PC-3 (cell line): ENCODE data around the gene TANGO6. TPM values are rescaled to one million over a fixed set of nuclear protein-coding genes. Genes with fewer than 3 reads are reported as not detected.

Source experiments
- ATAC-seq: fragments of 200-7000 bp; cut with Tn5 transposase; 2 replicates; pipeline ENCODE4 v1.9.1; 2020; ENCODE audit warnings: mild to moderate bottlenecking, moderate library complexity
- BruUV-seq: library from RNA; stranded (reverse); fragments of 400-500 nt; replicated peaks from 2 replicates; lab custom pipeline; 2021; lab: Mats Ljungman, UMichigan
- CTCF ChIA-PET: fragments of 300-600 bp; sonication (Branson Sonifier 250); formaldehyde crosslinking; loops from one replicate; lab custom pipeline; 2022; ENCODE audit warnings: antibody characterized with exemption; lab: Charles Lee
- POLR2A ChIA-PET: fragments of 300-600 bp; sonication (Branson Sonifier 250); formaldehyde crosslinking; loops from one replicate; lab custom pipeline; 2022; ENCODE audit warnings: antibody characterized with exemption; ENCODE audit not compliant: unreplicated experiment; lab: Charles Lee
- DNase-seq: peaks from one replicate; pipeline ENCODE4 v3.0.0-alpha.2; 2015
- H2AFZ ChIP-seq: fragments of 300-600 bp; sonication (generic); 2 replicates; pipeline ENCODE4 v1.6.0; 2016; ENCODE audit warnings: antibody characterized with exemption, low read length
- H3F3A ChIP-seq: fragments of 300-600 bp; sonication (generic); one replicate; pipeline ENCODE4 v1.6.0; 2017; ENCODE audit warnings: antibody characterized with exemption, low read length, control low read depth, mild to moderate bottlenecking; ENCODE audit not compliant: unreplicated experiment
- H3K27ac ChIP-seq: fragments of 300-600 bp; sonication (generic); 2 replicates; pipeline ENCODE4 v1.5.1; 2016; ENCODE audit warnings: mild to moderate bottlenecking, low read length
- H3K27me3 ChIP-seq: fragments of 300-600 bp; sonication (generic); 2 replicates; pipeline ENCODE4 v1.6.1; 2016; ENCODE audit warnings: low read length, mixed read lengths
- H3K36me3 ChIP-seq: fragments of 300-600 bp; sonication (generic); 2 replicates; pipeline ENCODE4 v1.6.1; 2016; ENCODE audit warnings: low read depth, mixed run types, low read length, mixed read lengths
- H3K4me1 ChIP-seq: fragments of 300-600 bp; sonication (generic); 2 replicates; pipeline ENCODE4 v1.5.1; 2016; ENCODE audit warnings: low read length; ENCODE audit not compliant: insufficient read depth
- H3K4me2 ChIP-seq: fragments of 300-600 bp; sonication (generic); 2 replicates; pipeline ENCODE4 v1.6.0; 2016; ENCODE audit warnings: low read length
- H3K4me3 ChIP-seq: fragments of 300-600 bp; sonication (generic); 2 replicates; pipeline ENCODE4 v1.5.1; 2016; ENCODE audit warnings: mild to moderate bottlenecking, low read length, mixed read lengths
- H3K79me2 ChIP-seq: fragments of 300-600 bp; sonication (generic); 2 replicates; pipeline ENCODE4 v1.6.1; 2017; ENCODE audit warnings: low read length, mixed read lengths
- H3K9ac ChIP-seq: fragments of 300-600 bp; sonication (generic); 2 replicates; pipeline ENCODE4 v1.6.0; 2016; ENCODE audit warnings: mild to moderate bottlenecking, low read length
- H3K9me2 ChIP-seq: fragments of 300-600 bp; sonication (generic); replicated peaks from 2 replicates; pipeline ENCODE4 v1.6.1; 2016; ENCODE audit warnings: mixed run types, low read length, mixed read lengths
- H3K9me3 ChIP-seq: fragments of 300-600 bp; sonication (generic); 2 replicates; pipeline ENCODE4 v1.6.1; 2016; ENCODE audit warnings: low read length, mixed read lengths
- H4K20me1 ChIP-seq: fragments of 300-600 bp; sonication (generic); 2 replicates; pipeline ENCODE4 v1.6.1; 2016; ENCODE audit warnings: low read length, mixed read lengths
- CTCF ChIP-seq: fragments of 300-600 bp; sonication (generic); conservative IDR thresholded peaks from 2 replicates; pipeline ENCODE4 v1.5.1; 2017; ENCODE audit warnings: antibody characterized with exemption, low read depth, mild to moderate bottlenecking, low read length
- EZH2 ChIP-seq: fragments of 300-600 bp; sonication (generic); IDR thresholded peaks from one replicate; pipeline ENCODE4 v1.6.1; 2017; ENCODE audit warnings: antibody characterized with exemption, mild to moderate bottlenecking, low read length; ENCODE audit not compliant: unreplicated experiment
- EZH2phosphoT487 ChIP-seq: fragments of 300-600 bp; sonication (generic); IDR thresholded peaks from 2 replicates; pipeline ENCODE4 v1.6.1; 2018; ENCODE audit warnings: mild to moderate bottlenecking, antibody characterized with exemption, low read length, borderline replicate concordance
- intact Hi-C: fragments of 100-400 bp; cut with micrococcal nuclease; formaldehyde crosslinking; loops from 2 replicates; pipeline ENCODE4 v1.9.0; 2023
- total RNA-seq: library from RNA; depleted of rRNA; stranded (reverse); fragments of >200 nt; gene quantifications from 2 replicates; pipeline ENCODE4 v1.2.3, GENCODE V29; 2014

TANGO6 gene
- total RNA-seq, 1 experiment from 2014 or later = 9.4 TPM

- POLR2A ChIA-PET = no interaction called here
- peaks cover 7% of the 10 kb centered on the region for H3K36me3 ChIP-seq
- no peak overlapping the region for H3K4me3 ChIP-seq
- no peak overlapping the region for H3K27ac ChIP-seq
- H3K79me2 ChIP-seq = no peaks in the 10 kb centered on the region
- no peak overlapping the region for H3K4me2 ChIP-seq
- no peaks in the 10 kb centered on the region for H3K9me2 ChIP-seq
- peaks cover 4% of the 10 kb centered on the region for H3F3A ChIP-seq
- H3K9me3 ChIP-seq = no peaks in the 10 kb centered on the region
- H4K20me1 ChIP-seq = no peaks in the 10 kb centered on the region
- TF ChIP-seq EZH2phosphoT487 (no peak), EZH2 (no peak), CTCF (no peak)
- no TSS peak for BruUV-seq
- CTCF ChIA-PET = no interaction called here
- no peak overlapping the region for H2AFZ ChIP-seq
- DNase-seq (no peak), ATAC-seq (no peak)
- intact Hi-C loops = no loop called here
- H3K9ac ChIP-seq = no peak overlapping the region
- H3K4me1 ChIP-seq = peaks cover 14% of the 10 kb centered on the region
- H3K27me3 ChIP-seq = no peaks in the 10 kb centered on the region
Measured at GRCh38 chr16:68934402-68934801, 91.1 kb downstream of the TANGO6 start.

GRCh38 chr16:68935008-68935407 lies 91.7 kb downstream of the TANGO6 start:
- no peak for DNase-seq
- Histone ChIP-seq H3K4me1 (peaks cover 8% of the 10 kb centered on the region), H2AFZ (no peak overlapping the region), H3K79me2 (no peaks in the 10 kb centered on the region), H3K27ac (no peak overlapping the region), H3K27me3 (no peaks in the 10 kb centered on the region), H3K9ac (no peak overlapping the region), H3K9me2 (no peaks in the 10 kb centered on the region), H4K20me1 (no peaks in the 10 kb centered on the region), H3F3A (peaks cover 2% of the 10 kb centered on the region), H3K4me2 (no peak overlapping the region), H3K4me3 (no peak overlapping the region), H3K9me3 (no peaks in the 10 kb centered on the region), H3K36me3 (peaks cover 7% of the 10 kb centered on the region)
- no peak for ATAC-seq
- BruUV-seq = no TSS peak
- POLR2A ChIA-PET = no interaction called here
- intact Hi-C loops = no loop called here
- TF ChIP-seq EZH2phosphoT487 (no peak), CTCF (no peak), EZH2 (no peak)
- CTCF ChIA-PET = no interaction called here

GRCh38 chr16:68936736-68937631 lies 93.7 kb downstream of the TANGO6 start:
- DNase-seq = no peak
- H2AFZ ChIP-seq = no peak overlapping the region
- CTCF ChIA-PET = no interaction called here

More at GRCh38 chr16:68936736-68937631, 93.7 kb downstream of the TANGO6 start:
- POLR2A ChIA-PET = no interaction called here
- intact Hi-C loops = no loop called here
- Histone ChIP-seq H3K4me1 (no peaks in the 10 kb centered on the region), H3K9me3 (no peaks in the 10 kb centered on the region), H3K36me3 (peaks cover 2% of the 10 kb centered on the region; the same call in 1 of the 2 replicates), H3K4me3 (no peak overlapping the region), H3K79me2 (no peaks in the 10 kb centered on the region), H3F3A (no peaks in the 10 kb centered on the region), H3K9me2 (no peaks in the 10 kb centered on the region), H3K27me3 (no peaks in the 10 kb centered on the region), H3K27ac (no peak overlapping the region), H3K4me2 (no peak overlapping the region), H4K20me1 (no peaks in the 10 kb centered on the region), H3K9ac (no peak overlapping the region)
- BruUV-seq = no TSS peak
- TF ChIP-seq EZH2phosphoT487 = no peak
- TF ChIP-seq CTCF = no peak
- no peak for TF ChIP-seq EZH2
- ATAC-seq = no peak
